ENCODE measurements around the gene NME4. TPM values are rescaled to one million over a fixed set of nuclear protein-coding genes. Genes with fewer than 3 reads are reported as not detected.
A peak's percentile ranks its signal among the peaks of the same experiment; 100 is the strongest.

NME4 gene
- polyA plus RNA-seq, 1 of the 3 experiments (the other 2 are of a cell fraction): 509 TPM

GRCh38 chr16:424033-424622 is 27.1 kb downstream of the NME4 start:
- H3K4me1 ChIP-seq (ENCODE audit: control insufficient read depth in 1 of 2, insufficient read depth in 2 of 2, low read depth in 1 of 2, low read length in 1 of 2): peaks cover 18 to 20% of the 10 kb centered on the region in 2 experiments
- peaks cover 29% of the 10 kb centered on the region for H4K20me1 ChIP-seq (ENCODE audit: insufficient read depth)
- peak overlapping the region; percentile 63; the same call in 1 of the 2 replicates for H2AFZ ChIP-seq (ENCODE audit: low read depth)
- peaks cover 0 to 6% of the 10 kb centered on the region in 2 experiments for H3K36me3 ChIP-seq (replicated peaks in 1 of 2; ENCODE audit: control insufficient read depth in 1 of 2, insufficient read depth in 2 of 2, low read length in 1 of 2)
- no peak for DNase-seq
- no peaks in the 10 kb centered on the region for H3K27me3 ChIP-seq (ENCODE audit: insufficient read depth)
- peak overlapping the region; percentile 98 for H3K4me2 ChIP-seq
- H3K4me3 ChIP-seq (ENCODE audit: low read depth in 2 of 2, low read length in 1 of 2): peak overlapping the region; percentile 70
- WGBS (ENCODE audit: low lambda C conversion rate): 7% methylated on average over 14 of the region's 20 CpGs
- TF ChIP-seq POLR2AphosphoS5 (IDR thresholded peaks at IDR 0.05; ENCODE audit: low read depth, low read length) (peak; percentile 70; the same call in 1 of the 2 replicates), FOSL2 (IDR thresholded peaks at IDR 0.05; ENCODE audit: borderline replicate concordance, low read depth) (peak; percentile 84), SIN3A (IDR thresholded peaks at IDR 0.05; ENCODE audit: borderline replicate concordance, low read depth, low read length) (0 out of 2 replicates have a peak, but pooled peaks have one; percentile 25), CHD2 (IDR thresholded peaks at IDR 0.05; ENCODE audit: low read length, partially characterized antibody) (no peak), JUND (IDR thresholded peaks at IDR 0.05) (peak; percentile 89), TCF12 (IDR thresholded peaks at IDR 0.05) (peak; percentile 53; the same call in 1 of the 2 replicates), NFIC (IDR thresholded peaks at IDR 0.05; ENCODE audit: borderline replicate concordance) (peak; percentile 72), USF2 (IDR thresholded peaks at IDR 0.05; ENCODE audit: borderline replicate concordance, low read depth, low read length) (no peak), MAX (IDR thresholded peaks at IDR 0.05; ENCODE audit: low read depth) (peak; percentile 69)
- peak overlapping the region; percentile 54; the same call in 1 of the 2 replicates for H3K9ac ChIP-seq
- POLR2A ChIA-PET: interaction anchor here (0.7 kb wide), 1 partner anchor 103 kb away, joined by 3 read pairs; no protein-coding TSS in a partner anchor
- H3K9me2 ChIP-seq: no peaks in the 10 kb centered on the region
- H3K27ac ChIP-seq (ENCODE audit: low read depth in 2 of 2, low read length in 1 of 2): peak overlapping the region; percentile 70 to 92; a peak in 3 of 4 replicates
- CTCF ChIA-PET: interaction anchor here (1.0 to 1.3 kb wide), 4 partner anchors 19 to 71 kb away, joined by 3 to 6 read pairs (median 4); no protein-coding TSS in a partner anchor
- H3K79me2 ChIP-seq (ENCODE audit: insufficient read depth): peaks cover 30% of the 10 kb centered on the region
- H3F3A ChIP-seq (replicated peaks; ENCODE audit: insufficient read depth): peaks cover 20% of the 10 kb centered on the region
- no peaks in the 10 kb centered on the region for H3K9me3 ChIP-seq

GRCh38 chr16:424623-425081 is 27.7 kb downstream of the NME4 start:
- no peak for TF ChIP-seq EP300 (IDR thresholded peaks at IDR 0.05; ENCODE audit: borderline replicate concordance in 1 of 2, low read depth in 1 of 2, low read length in 1 of 2)
- TF ChIP-seq SIN3A (IDR thresholded peaks at IDR 0.05; ENCODE audit: borderline replicate concordance, low read depth, low read length): no peak
- TF ChIP-seq MAX (IDR thresholded peaks at IDR 0.05; ENCODE audit: low read depth): no peak; the same call in 1 of the 2 replicates
- no peak for TF ChIP-seq TEAD4 (IDR thresholded peaks at IDR 0.05; ENCODE audit: borderline replicate concordance, insufficient read depth)
- no peak for TF ChIP-seq EZH2phosphoT487 (IDR thresholded peaks at IDR 0.05; ENCODE audit: borderline replicate concordance, low read depth)
- Histone ChIP-seq H3K4me3 (ENCODE audit: low read depth in 2 of 2, low read length in 1 of 2) (peak overlapping the region; percentile 70), H3K36me3 (replicated peaks in 1 of 2; ENCODE audit: control insufficient read depth in 1 of 2, insufficient read depth in 2 of 2, low read length in 1 of 2) (peaks cover 0 to 6% of the 10 kb centered on the region in 2 experiments), H2AFZ (ENCODE audit: low read depth) (peak overlapping the region; percentile 63), H3K4me1 (ENCODE audit: control insufficient read depth in 1 of 2, insufficient read depth in 2 of 2, low read depth in 1 of 2, low read length in 1 of 2) (peaks cover 18 to 20% of the 10 kb centered on the region in 2 experiments), H3K4me2 (peak overlapping the region; percentile 98), H3K9me3 (no peaks in the 10 kb centered on the region), H3K27me3 (ENCODE audit: insufficient read depth) (no peaks in the 10 kb centered on the region), H3F3A (replicated peaks; ENCODE audit: insufficient read depth) (peaks cover 20% of the 10 kb centered on the region), H3K79me2 (ENCODE audit: insufficient read depth) (peaks cover 35% of the 10 kb centered on the region), H4K20me1 (ENCODE audit: insufficient read depth) (peaks cover 31% of the 10 kb centered on the region), H3K9ac (peak overlapping the region; percentile 54), H3K9me2 (no peaks in the 10 kb centered on the region), H3K27ac (ENCODE audit: low read depth in 2 of 2, low read length in 1 of 2) (peak overlapping the region; percentile 59 to 92)
- DNase-seq: no peak
- WGBS (ENCODE audit: low lambda C conversion rate): 21% methylated on average over 11 of the region's 31 CpGs
- CTCF ChIA-PET: interaction anchor here (0.7 to 3.1 kb wide), 6 partner anchors 22 to 71 kb away, joined by 3 to 7 read pairs (median 4); partner anchors contain the start of gene DECR2
- POLR2A ChIA-PET: interaction anchor here (0.8 kb wide), 1 partner anchor 142 kb away, joined by 3 read pairs; the partner anchor contains the start of gene NHLRC4
